HepG2 (cell line): ENCODE measurements around the gene SETD5. TPM values are rescaled to one million over a fixed set of nuclear protein-coding genes. Genes with fewer than 3 reads are reported as not detected.

Experiments
- ATAC-seq: fragments of 200-7000 bp; cut with Tn5 transposase; 3 replicates; pipeline ENCODE4 v1.9.1; 2020; ENCODE audit warnings: mild to moderate bottlenecking, moderate library complexity
- BruUV-seq: library from RNA; stranded (reverse); fragments of 400-500 nt; replicated peaks from 2 replicates; lab custom pipeline; 2021; lab: Mats Ljungman, UMichigan
- CTCF ChIA-PET: fragments of 300-600 bp; formaldehyde crosslinking; extraction: SDS; loops from one replicate; lab custom pipeline; 2021; ENCODE audit warnings: low total read pairs, inconsistent platforms, low intra/inter-chr PET ratio; lab: Yijun Ruan, JAX
- POLR2A ChIA-PET: fragments of 350-600 bp; sonication (Branson Sonifier 250); formaldehyde crosslinking; loops from one replicate; lab custom pipeline; 2020; ENCODE audit warnings: antibody characterized with exemption, inconsistent platforms; lab: Yijun Ruan, JAX
- DNase-seq: peaks from one replicate; pipeline ENCODE4 v3.0.0-alpha.2; 2015; ENCODE audit warnings: low spot score
- FAIRE-seq: peaks from 3 replicates; lab custom pipeline; 2011; peaks lifted over from hg19 to GRCh38; lab: Jason Lieb, UNC
- H2AFZ ChIP-seq: one replicate; pipeline ENCODE4 v1.6.1; 2011; ENCODE audit warnings: low read length, inconsistent platforms
- H3K27ac ChIP-seq: fragments of 300-600 bp; 3 replicates; pipeline ENCODE4 v1.8.0; 2011; ENCODE audit warnings: mixed run types, mild to moderate bottlenecking, mixed read lengths, low read length, inconsistent platforms; ENCODE audit not compliant: insufficient read depth; ENCODE audit errors: extremely low read length
- H3K27me3 ChIP-seq, 2 experiments: fragments of 200-600 bp in 1 of 2; 2 replicates in 1 of 2; 3 replicates in 1 of 2; pipeline versions ENCODE4 v1.6.0 to v1.8.0; 2011; ENCODE audit warnings: low read length in 2 of 2, mild to moderate bottlenecking in 2 of 2, moderate library complexity in 2 of 2, inconsistent platforms in 1 of 2; ENCODE audit not compliant: insufficient read depth in 2 of 2, control insufficient read depth in 1 of 2
- H3K36me3 ChIP-seq, 2 experiments: fragments of 200-600 bp in 1 of 2; replicated peaks in 1 of 2; 2 replicates in 1 of 2; 3 replicates in 1 of 2; pipeline versions ENCODE4 v1.5.1 to v1.8.0; 2011; ENCODE audit warnings: low read length in 2 of 2, inconsistent platforms in 1 of 2; ENCODE audit not compliant: insufficient read depth in 2 of 2, control insufficient read depth in 1 of 2
- H3K4me1 ChIP-seq: 2 replicates; pipeline ENCODE4 v1.5.1; 2012; ENCODE audit warnings: low read length, inconsistent platforms; ENCODE audit not compliant: insufficient read depth
- H3K4me2 ChIP-seq: 2 replicates; pipeline ENCODE4 v1.6.0; 2011; ENCODE audit warnings: low read depth, low read length, inconsistent platforms
- H3K4me3 ChIP-seq, 3 experiments: fragments of 200-600 bp in 1 of 3; sonication (generic), shearing (Covaris generic) in 1 of 3; replicated peaks in 1 of 3; 2 replicates each; pipeline ENCODE4 v1.5.1; 2011 to 2016; ENCODE audit warnings: low read length in 3 of 3, inconsistent platforms in 2 of 3, low read depth in 2 of 3, mild to moderate bottlenecking in 2 of 3, control low read depth in 1 of 3, mixed read lengths in 1 of 3; ENCODE audit not compliant: insufficient read depth in 1 of 3
- H3K79me2 ChIP-seq: one replicate; pipeline ENCODE4 v1.6.1; 2011; ENCODE audit warnings: low read length, inconsistent platforms; ENCODE audit not compliant: insufficient read depth
- H3K9ac ChIP-seq: 2 replicates; pipeline ENCODE4 v1.6.0; 2011; ENCODE audit warnings: mild to moderate bottlenecking, low read depth, low read length, inconsistent platforms; ENCODE audit not compliant: insufficient read depth
- H3K9me3 ChIP-seq: 2 replicates; pipeline ENCODE4 v1.5.1; 2012; ENCODE audit warnings: mild to moderate bottlenecking, low read length
- H4K20me1 ChIP-seq: 2 replicates; pipeline ENCODE4 v1.6.0; 2011; ENCODE audit warnings: inconsistent platforms, mild to moderate bottlenecking, low read length, moderate library complexity; ENCODE audit not compliant: insufficient read depth
- ETV6 ChIP-seq: sonication (generic); formaldehyde crosslinking; conservative IDR thresholded peaks from 2 replicates; pipeline ENCODE4 v1.4.0; 2020; ENCODE audit warnings: missing genetic modification reagents
- FIP1L1 ChIP-seq: fragments of 200-400 bp; formaldehyde crosslinking; IDR thresholded peaks from 2 replicates; pipeline ENCODE4 v1.6.1; 2018; ENCODE audit warnings: low read depth, mild to moderate bottlenecking, low read length, moderate library complexity, borderline replicate concordance; ENCODE audit not compliant: insufficient read depth
- HNRNPK ChIP-seq: fragments of 200-400 bp; formaldehyde crosslinking; IDR thresholded peaks from 2 replicates; pipeline ENCODE4 v1.6.1; 2018; ENCODE audit warnings: low read length, low read depth, moderate library complexity, mild to moderate bottlenecking; ENCODE audit not compliant: poor library complexity, severe bottlenecking
- IKZF4 ChIP-seq: sonication (generic); formaldehyde crosslinking; IDR thresholded peaks from 2 replicates; pipeline ENCODE4 v1.5.1; 2020; ENCODE audit warnings: borderline replicate concordance, mild to moderate bottlenecking, low read depth, missing genetic modification reagents; ENCODE audit errors: not compliant biosample characterization
- POLR2G ChIP-seq: fragments of 200-400 bp; formaldehyde crosslinking; IDR thresholded peaks from 2 replicates; pipeline ENCODE4 v1.6.1; 2018; ENCODE audit warnings: mild to moderate bottlenecking, low read depth, low read length, moderate library complexity
- RXRB ChIP-seq: IDR thresholded peaks from 2 replicates; pipeline ENCODE4 v1.6.1; 2016; ENCODE audit warnings: borderline replicate concordance, missing genetic modification reagents, missing compliant biosample characterization
- SAFB2 ChIP-seq: sonication (generic); formaldehyde crosslinking; IDR thresholded peaks from 2 replicates; pipeline ENCODE4 v1.5.1; 2020; ENCODE audit warnings: missing genetic modification reagents, low read depth, mild to moderate bottlenecking, borderline replicate concordance
- SMARCE1 ChIP-seq: fragments of 450-650 bp; IDR thresholded peaks from 2 replicates; pipeline ENCODE4 v1.6.1; 2017; ENCODE audit warnings: borderline replicate concordance
- SP4 ChIP-seq: sonication (generic); formaldehyde crosslinking; IDR thresholded peaks from 2 replicates; pipeline ENCODE4 v1.8.1; 2023; ENCODE audit warnings: mild to moderate bottlenecking, missing genetic modification reagents
- SRY ChIP-seq: sonication (generic); formaldehyde crosslinking; IDR thresholded peaks from 2 replicates; pipeline ENCODE4 v1.8.0; 2022; ENCODE audit warnings: mild to moderate bottlenecking, missing genetic modification reagents
- TCF7 ChIP-seq: sonication (generic); IDR thresholded peaks from 2 replicates; pipeline ENCODE4 v1.6.1; 2016; ENCODE audit warnings: antibody characterized with exemption, low read depth
- ZNF230 ChIP-seq: sonication (generic); formaldehyde crosslinking; IDR thresholded peaks from 2 replicates; pipeline ENCODE4 v1.4.0; 2020; ENCODE audit warnings: mild to moderate bottlenecking, missing genetic modification reagents
- ZNF569 ChIP-seq: sonication (generic); formaldehyde crosslinking; IDR thresholded peaks from 2 replicates; pipeline ENCODE4 v1.5.0; 2020; ENCODE audit warnings: mild to moderate bottlenecking, missing genetic modification reagents, moderate library complexity, borderline replicate concordance
- ZNF749 ChIP-seq: sonication (generic); formaldehyde crosslinking; IDR thresholded peaks from 2 replicates; pipeline ENCODE4 v1.8.0; 2022; ENCODE audit warnings: mild to moderate bottlenecking, missing genetic modification reagents, moderate library complexity, borderline replicate concordance
- WGBS: methylation state at CpG from one replicate; pipeline ENCODE4 v1.1.6; 2017; ENCODE audit warnings: low lambda C conversion rate; 5-methylcytosine and 5-hydroxymethylcytosine counted together
- in situ Hi-C: cut with HindIII; loops from 2 replicates; pipeline ENCODE4 v1.10.0; 2017; ENCODE audit warnings: low pct_unique_long_range_greater_than_20kb; ENCODE audit not compliant: extremely low pct_ligation_motif_present
- intact Hi-C: fragments of 100-400 bp; cut with micrococcal nuclease; formaldehyde crosslinking; loops from one replicate; pipeline ENCODE4 v1.10.0; 2022; ENCODE audit not compliant: unreplicated experiment
- polyA plus RNA-seq, 8 experiments: library from polyadenylated mRNA; depleted of rRNA in 3 of 8; stranded (reverse) in 7 of 8; unstranded in 1 of 8; fragments of >200 nt; fragmentation: Illumina TruSeq in 4 of 8; extraction: Trizol in 4 of 8; gene quantifications; 2 replicates each; pipeline versions ENCODE4 v1.2.1 to v1.2.3, GENCODE V29; 2011 to 2016; ENCODE audit warnings: low read depth in 4 of 8, missing spikeins in 1 of 8, mixed read lengths in 1 of 8; ENCODE audit not compliant: insufficient read depth in 1 of 8
- total RNA-seq, 5 experiments: library from RNA; depleted of rRNA; stranded (reverse); fragments of >200 nt; fragmentation: Illumina TruSeq; extraction: Trizol; gene quantifications; 2 replicates each; pipeline ENCODE4 v1.2.3, GENCODE V29; 2016; ENCODE audit warnings: low read depth in 1 of 5
- TF ChIP-seq, protein P1 (sequence below): IDR thresholded peaks from 2 replicates; pipeline ENCODE4 v1.6.1; 2012; ENCODE audit warnings: low read depth, low read length, improper control_type of control experiment
- TF ChIP-seq, protein P2 (sequence below): sonication (generic); formaldehyde crosslinking; IDR thresholded peaks from 2 replicates; pipeline ENCODE4 v1.5.1; 2020; ENCODE audit warnings: missing genetic modification reagents, mild to moderate bottlenecking, borderline replicate concordance

Gene SETD5
- total and polyA plus RNA-seq, 2 of the 13 experiments (the other 11 are each of a cell fraction or from before 2014, with no cell fraction given), result 46.8 to 95.8 TPM

DNA sequence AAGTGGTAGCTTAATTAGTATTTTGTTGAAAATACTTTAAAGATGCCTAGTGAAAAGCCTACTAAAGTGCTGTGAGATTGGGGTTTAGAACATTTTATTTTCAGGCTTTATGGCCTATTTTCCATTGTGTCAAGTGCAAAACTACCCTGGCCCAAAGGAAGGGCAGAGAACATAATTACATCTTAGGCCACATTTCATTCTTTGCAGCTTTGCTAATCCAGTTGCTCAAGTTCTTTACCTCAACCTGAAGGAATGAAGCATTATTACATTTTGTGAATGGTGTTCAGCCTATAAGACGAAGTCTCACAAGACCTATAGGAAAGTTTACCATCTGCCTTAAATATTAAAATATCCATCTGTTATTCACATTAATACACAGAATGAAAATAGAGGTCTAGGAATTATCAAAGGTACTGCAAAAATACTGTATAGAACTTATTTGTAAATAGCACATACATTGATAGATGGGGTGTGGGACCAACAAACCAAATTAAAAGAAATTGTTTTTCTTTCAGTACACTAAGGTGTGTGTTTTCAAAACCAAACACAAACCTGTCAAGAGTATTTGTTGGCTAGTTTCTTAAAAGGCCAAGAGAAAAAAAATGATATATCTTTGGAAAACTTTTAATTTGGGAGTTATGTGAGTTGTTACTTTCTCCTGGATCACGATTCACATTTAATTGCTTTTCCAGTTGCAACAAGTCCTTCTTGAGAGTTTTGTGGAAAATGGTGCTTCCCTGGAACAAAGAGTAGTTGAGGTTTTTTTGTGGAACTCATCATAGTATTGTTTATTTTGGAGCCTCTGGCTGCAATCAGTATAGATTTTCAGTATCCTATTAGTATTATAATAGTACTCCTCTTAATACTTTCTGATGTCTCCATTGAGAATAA, 12.0 kb upstream of the SETD5 start (continued):
- TF ChIP-seq, protein P1, sequence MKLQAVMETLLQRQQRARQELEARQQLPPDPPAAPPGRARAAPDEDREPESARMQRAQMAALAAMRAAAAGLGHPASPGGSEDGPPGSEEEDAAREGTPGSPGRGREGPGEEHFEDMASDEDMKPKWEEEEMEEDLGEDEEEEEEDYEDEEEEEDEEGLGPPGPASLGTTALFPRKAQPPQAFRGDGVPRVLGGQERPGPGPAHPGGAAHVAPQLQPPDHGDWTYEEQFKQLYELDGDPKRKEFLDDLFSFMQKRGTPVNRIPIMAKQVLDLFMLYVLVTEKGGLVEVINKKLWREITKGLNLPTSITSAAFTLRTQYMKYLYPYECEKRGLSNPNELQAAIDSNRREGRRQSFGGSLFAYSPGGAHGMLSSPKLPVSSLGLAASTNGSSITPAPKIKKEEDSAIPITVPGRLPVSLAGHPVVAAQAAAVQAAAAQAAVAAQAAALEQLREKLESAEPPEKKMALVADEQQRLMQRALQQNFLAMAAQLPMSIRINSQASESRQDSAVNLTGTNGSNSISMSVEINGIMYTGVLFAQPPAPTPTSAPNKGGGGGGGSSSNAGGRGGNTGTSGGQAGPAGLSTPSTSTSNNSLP, result no peak
- TF ChIP-seq RXRB (CRISPR knock-in tag) (no peak), ZNF230 (CRISPR knock-in tag) (no peak), SAFB2 (CRISPR knock-in tag) (no peak), ETV6 (CRISPR knock-in tag) (no peak), ZNF749 (CRISPR knock-in tag) (no peak), ZNF569 (no peak), SRY (no peak)

DNA sequence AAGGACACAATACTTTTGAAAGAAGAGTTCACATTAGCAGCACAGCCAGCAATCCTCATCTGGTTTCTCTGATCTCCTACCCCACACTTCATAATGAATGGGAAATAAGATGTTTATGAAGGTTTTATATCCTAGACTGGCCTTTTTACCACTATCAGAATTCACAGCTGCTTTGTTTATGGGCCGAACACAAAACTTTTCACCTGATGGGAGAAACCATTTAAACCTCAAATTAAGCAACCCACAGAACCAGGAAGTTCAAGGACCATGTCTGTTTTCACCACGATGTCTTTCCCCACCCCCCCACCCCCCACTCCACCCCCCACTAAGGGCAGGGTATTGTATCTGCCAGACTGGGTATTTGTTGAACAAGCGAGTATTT, 11.3 kb upstream of the SETD5 start:
- WGBS, result 78% methylated on average over 3 of the region's 3 CpGs
- FAIRE-seq (no peak), DNase-seq (no peak)
- Histone ChIP-seq H3K4me3 (no peak overlapping the region), H3K4me1 (peaks cover 22% of the 10 kb centered on the region), H2AFZ (no peak overlapping the region), H3K36me3 (peaks cover 13 to 74% of the 10 kb centered on the region in 2 experiments)
- TF ChIP-seq HNRNPK (peak; percentile 82), TCF7 (no peak), IKZF4 (CRISPR knock-in tag) (no peak), SMARCE1 (no peak), FIP1L1 (no peak), POLR2G (peak; percentile 57; the same call in 1 of the 2 replicates), SP4 (no peak)
- TF ChIP-seq, protein P2, sequence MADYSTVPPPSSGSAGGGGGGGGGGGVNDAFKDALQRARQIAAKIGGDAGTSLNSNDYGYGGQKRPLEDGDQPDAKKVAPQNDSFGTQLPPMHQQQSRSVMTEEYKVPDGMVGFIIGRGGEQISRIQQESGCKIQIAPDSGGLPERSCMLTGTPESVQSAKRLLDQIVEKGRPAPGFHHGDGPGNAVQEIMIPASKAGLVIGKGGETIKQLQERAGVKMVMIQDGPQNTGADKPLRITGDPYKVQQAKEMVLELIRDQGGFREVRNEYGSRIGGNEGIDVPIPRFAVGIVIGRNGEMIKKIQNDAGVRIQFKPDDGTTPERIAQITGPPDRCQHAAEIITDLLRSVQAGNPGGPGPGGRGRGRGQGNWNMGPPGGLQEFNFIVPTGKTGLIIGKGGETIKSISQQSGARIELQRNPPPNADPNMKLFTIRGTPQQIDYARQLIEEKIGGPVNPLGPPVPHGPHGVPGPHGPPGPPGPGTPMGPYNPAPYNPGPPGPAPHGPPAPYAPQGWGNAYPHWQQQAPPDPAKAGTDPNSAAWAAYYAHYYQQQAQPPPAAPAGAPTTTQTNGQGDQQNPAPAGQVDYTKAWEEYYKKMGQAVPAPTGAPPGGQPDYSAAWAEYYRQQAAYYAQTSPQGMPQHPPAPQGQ (CRISPR knock-in tag), result no peak
- TF ChIP-seq, all 625 proteins: peak for 2
- POLR2A ChIA-PET, result interaction anchor here (1.0 to 1.2 kb wide), 4 partner anchors 8 to 23 kb away, joined by 3 to 5 read pairs (median 4); partner anchors contain the start of gene THUMPD3
- no peak overlapping the region for H3K27ac ChIP-seq
- BruUV-seq, result no TSS peak
- no peak for ATAC-seq
- no peaks in the 10 kb centered on the region for H3K27me3 ChIP-seq
- in situ Hi-C loops, result no loop called here
- peaks cover 20% of the 10 kb centered on the region for H3K79me2 ChIP-seq
- H4K20me1 ChIP-seq, result peaks cover 6% of the 10 kb centered on the region
- intact Hi-C loops, result loop anchor here (5.0 kb wide), 1 partner anchor 36 kb away; no protein-coding TSS in a partner anchor
- H3K9me3 ChIP-seq, result no peaks in the 10 kb centered on the region
- CTCF ChIA-PET, result no interaction called here
- H3K4me2 ChIP-seq, result no peak overlapping the region
- no peak overlapping the region for H3K9ac ChIP-seq
